Brain pericyte (primary cell): ENCODE results near the gene OPA3.
A peak's percentile ranks its signal among the peaks of the same experiment; 100 is the strongest.

Experiments
- DNase-seq: peaks from one replicate; pipeline ENCODE4 v3.0.0-alpha.2; 2012; ENCODE audit warnings: low read depth, low spot score

OPA3 gene

GRCh38 chr19:45567609-45568008 is 17.0 kb downstream of the OPA3 start:
- DNase-seq, result no peak

GRCh38 chr19:45564131-45564780 is 20.3 kb downstream of the OPA3 start:
- DNase-seq, result no peak

- DNase-seq, result no peak
Observed at GRCh38 chr19:45560686-45561085, 23.9 kb downstream of the OPA3 start.

GRCh38 chr19:45560038-45560437 is 24.6 kb downstream of the OPA3 start:
- DNase-seq, result no peak

GRCh38 chr19:45558399-45558878 is 26.2 kb downstream of the OPA3 start:
- no peak for DNase-seq

- DNase-seq, result no peak
Observed at GRCh38 chr19:45556835-45557234, 27.8 kb downstream of the OPA3 start.

GRCh38 chr19:45554481-45554880 is 30.1 kb downstream of the OPA3 start:
- no peak for DNase-seq

GRCh38 chr19:45553464-45553863 is 31.1 kb downstream of the OPA3 start:
- DNase-seq, result no peak

- no peak for DNase-seq
Observed at GRCh38 chr19:45547965-45548609, 36.5 kb downstream of the OPA3 start.

GRCh38 chr19:45547211-45547770 is 37.3 kb downstream of the OPA3 start:
- no peak for DNase-seq

- no peak for DNase-seq
Observed at GRCh38 chr19:45542234-45542668, 42.4 kb downstream of the OPA3 start.

GRCh38 chr19:45539459-45539858 is 45.1 kb downstream of the OPA3 start:
- DNase-seq, result no peak

GRCh38 chr19:45531349-45531748 is 53.3 kb downstream of the OPA3 start:
- DNase-seq, result no peak

- DNase-seq, result no peak
Observed at GRCh38 chr19:45529420-45529785, 55.2 kb downstream of the OPA3 start.

GRCh38 chr19:45528744-45529419 is 55.7 kb downstream of the OPA3 start:
- DNase-seq, result no peak

- DNase-seq, result no peak
Observed at GRCh38 chr19:45528149-45528743, 56.4 kb downstream of the OPA3 start.

- DNase-seq, result no peak
Observed at GRCh38 chr19:45527731-45528130, 56.9 kb downstream of the OPA3 start.

- no peak for DNase-seq
Observed at GRCh38 chr19:45526971-45527370, 57.6 kb downstream of the OPA3 start.

GRCh38 chr19:45526143-45526542 is 58.5 kb downstream of the OPA3 start:
- no peak for DNase-seq

- no peak for DNase-seq
Observed at GRCh38 chr19:45524575-45525129, 60.0 kb downstream of the OPA3 start.

- peak; percentile 55 for DNase-seq
Observed at GRCh38 chr19:45523642-45524256, 60.9 kb downstream of the OPA3 start.
